CD8-positive, alpha-beta memory T cell (primary cell): ENCODE results near the gene LRRC8D. TPM values are rescaled to one million over a fixed set of nuclear protein-coding genes. Genes with fewer than 3 reads are reported as not detected.
A peak's percentile ranks its signal among the peaks of the same experiment; 100 is the strongest.
"Not testable (repeated sequence)": the region's sequence is repeated elsewhere in the genome, so short reads cannot be mapped to it uniquely, and the experiment has no call there.

Source experiments
- CTCF ChIA-PET: fragments of 350-600 bp; sonication (Branson Sonifier 250); formaldehyde crosslinking; loops from one replicate; lab custom pipeline; 2021; ENCODE audit warnings: antibody characterized with exemption; lab: Charles Lee
- POLR2A ChIA-PET: fragments of 350-600 bp; sonication (Branson Sonifier 250); formaldehyde crosslinking; loops from one replicate; lab custom pipeline; 2021; ENCODE audit warnings: antibody characterized with exemption; lab: Charles Lee
- DNase-seq, 5 donors: peaks; one replicate each; pipeline versions ENCODE4 v3.0.0 to v3.0.0-alpha.2; 2020 to 2022; ENCODE audit warnings: mixed read lengths in 1 of 5
- H3K27ac ChIP-seq: one replicate; pipeline ENCODE4 v1.7.0; 2013; ENCODE audit warnings: low read depth, mild to moderate bottlenecking, low read length, moderate library complexity
- H3K27me3 ChIP-seq: 2 replicates; pipeline ENCODE4 v1.7.0; 2013; ENCODE audit warnings: low read length, mild to moderate bottlenecking; ENCODE audit not compliant: insufficient read depth, poor library complexity, severe bottlenecking
- H3K36me3 ChIP-seq: 2 replicates; pipeline ENCODE4 v1.7.0; 2013; ENCODE audit warnings: mild to moderate bottlenecking, low read length, moderate library complexity; ENCODE audit not compliant: insufficient read depth
- H3K4me1 ChIP-seq: 2 replicates; pipeline ENCODE4 v1.7.0; 2013; ENCODE audit warnings: mild to moderate bottlenecking, low read length, moderate library complexity; ENCODE audit not compliant: insufficient read depth
- H3K4me3 ChIP-seq: 2 replicates; pipeline ENCODE4 v1.7.0; 2013; ENCODE audit warnings: mild to moderate bottlenecking, low read length
- H3K9me3 ChIP-seq: 2 replicates; pipeline ENCODE4 v1.7.0; 2013; ENCODE audit warnings: mild to moderate bottlenecking, low read length
- H3K27ac Mint-ChIP-seq, 8 donors: one replicate each; pipeline ENCODE4 v1.8.0; 2020 to 2021; ENCODE audit warnings: mixed read lengths in 8 of 8, mild to moderate bottlenecking in 6 of 8, inconsistent platforms in 3 of 8, moderate library complexity in 3 of 8
- H3K27me3 Mint-ChIP-seq, 2 donors: one replicate each; pipeline ENCODE4 v1.8.0; 2020 to 2021; ENCODE audit warnings: mixed read lengths in 2 of 2, mild to moderate bottlenecking in 1 of 2, moderate library complexity in 1 of 2
- H3K36me3 Mint-ChIP-seq, 3 donors: one replicate each; pipeline ENCODE4 v1.8.0; 2020 to 2021; ENCODE audit warnings: mixed read lengths in 3 of 3, inconsistent platforms in 1 of 3, mild to moderate bottlenecking in 1 of 3
- H3K4me1 Mint-ChIP-seq, 3 donors: one replicate each; pipeline ENCODE4 v1.8.0; 2020 to 2021; ENCODE audit warnings: mixed read lengths in 3 of 3, inconsistent platforms in 1 of 3, mild to moderate bottlenecking in 1 of 3
- H3K4me3 Mint-ChIP-seq, 7 donors: one replicate each; pipeline ENCODE4 v1.8.0; 2020 to 2021; ENCODE audit warnings: mixed read lengths in 7 of 7, mild to moderate bottlenecking in 6 of 7, moderate library complexity in 4 of 7, inconsistent platforms in 2 of 7
- H3K9me3 Mint-ChIP-seq, 5 donors: one replicate each; pipeline ENCODE4 v1.8.0; 2020 to 2022; ENCODE audit warnings: mixed read lengths in 5 of 5, mild to moderate bottlenecking in 3 of 5, moderate library complexity in 2 of 5, inconsistent platforms in 1 of 5
- polyA plus RNA-seq: library from polyadenylated mRNA; unstranded; fragments of 300-500 nt; fragmentation: Illumina TruSeq; gene quantifications from one replicate; pipeline ENCODE4 v1.2.3, GENCODE V29; 2021
- total RNA-seq, 2 experiments: library from RNA; stranded (reverse); gene quantifications; one replicate each; pipeline ENCODE4 v1.2.3, GENCODE V29; 2021

Gene LRRC8D
- total RNA-seq (10 to 100 TPM; 39.0 to 41.9 TPM), polyA plus RNA-seq (56.3 TPM)

GRCh38 chr1:89820422-89821321, at the start of gene LRRC8D:
Gene LRRC8D, plus strand, starts transcription at chr1:89821032. Its CDS starts 112,037 bp downstream, at chr1:89933069.
- peak; percentile 49 to 73 (median 71) for DNase-seq
- no peaks in the 10 kb centered on the region for H3K27me3 Mint-ChIP-seq

DNA sequence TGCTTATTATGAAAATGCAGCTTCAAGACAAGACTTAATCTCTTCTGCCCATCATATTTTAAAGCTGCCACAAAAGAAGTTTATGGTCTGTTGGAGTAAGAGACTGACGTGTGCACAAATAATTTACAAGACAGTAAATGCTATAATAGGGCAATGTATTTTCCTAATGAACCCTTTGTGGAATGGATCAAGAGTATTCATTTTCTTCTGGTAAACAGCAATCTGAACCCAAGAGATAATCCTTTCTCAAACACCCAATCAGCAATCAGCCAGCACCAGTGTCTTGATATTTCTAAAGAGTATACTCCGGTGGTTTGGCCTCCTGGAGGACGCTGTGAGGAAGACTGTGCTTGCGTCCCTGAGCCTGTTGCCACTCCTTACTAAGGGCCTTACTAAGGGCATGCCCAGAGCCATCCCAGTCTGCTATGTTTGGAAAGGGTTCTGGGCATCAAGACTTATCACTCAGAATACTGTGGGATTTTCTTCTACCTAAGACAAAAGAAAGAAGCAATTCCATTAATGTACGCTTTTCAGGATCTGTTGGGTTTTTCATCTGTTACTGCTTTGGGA, 48.8 kb upstream of the LRRC8D start:
- H3K36me3 ChIP-seq: no peaks in the 10 kb centered on the region
- Mint-ChIP-seq H3K4me3 (no peak overlapping the region), H3K4me1 (peaks cover 15 to 21% (median 17%) of the 10 kb centered on the region in 3 donors), H3K9me3 (no peaks in the 10 kb centered on the region), H3K36me3 (no peaks in the 10 kb centered on the region), H3K27me3 (peaks cover 3 to 4% of the 10 kb centered on the region in 2 donors), H3K27ac (no peak overlapping the region)
- H3K27ac ChIP-seq: no peak overlapping the region
- H3K9me3 ChIP-seq: no peaks in the 10 kb centered on the region
- H3K4me1 ChIP-seq: peaks cover 6% of the 10 kb centered on the region
- no peak for DNase-seq
- no peaks in the 10 kb centered on the region for H3K27me3 ChIP-seq
- no peak overlapping the region for H3K4me3 ChIP-seq
- POLR2A ChIA-PET: no interaction called here
- CTCF ChIA-PET: interaction anchor here (1.7 kb wide), 1 partner anchor 8 kb away, joined by 7 read pairs; no protein-coding TSS in a partner anchor

More at GRCh38 chr1:89820422-89821321, at the start of gene LRRC8D:
- H3K27me3 ChIP-seq: no peaks in the 10 kb centered on the region
- H3K36me3 ChIP-seq: no peaks in the 10 kb centered on the region
- peak within 1 kb of the TSS; percentile 72 for H3K27ac ChIP-seq
- peaks cover 0 to 3% (median 0%) of the 10 kb centered on the region in 3 donors for H3K36me3 Mint-ChIP-seq
- H3K4me1 ChIP-seq: peaks cover 19% of the 10 kb centered on the region
- H3K4me3 Mint-ChIP-seq: peak within 1 kb of the TSS; percentile 85 to 92 (median 88)
- ChIA-PET POLR2A (interaction anchor here (1.1 to 3.2 kb wide), 2 partner anchors 23 to 174 kb away, joined by 5 to 28 read pairs; partner anchors contain the start of gene ZNF326), CTCF (interaction anchor here (1.2 to 3.3 kb wide), 4 partner anchors 16 to 168 kb away, joined by 3 to 28 read pairs (median 4); no protein-coding TSS in a partner anchor)
- peaks cover 26 to 36% (median 33%) of the 10 kb centered on the region in 3 donors for H3K4me1 Mint-ChIP-seq
- H3K9me3 Mint-ChIP-seq: no peaks in the 10 kb centered on the region
- H3K9me3 ChIP-seq: no peaks in the 10 kb centered on the region
- peak within 1 kb of the TSS; percentile 83 for H3K4me3 ChIP-seq
- H3K27ac Mint-ChIP-seq: peak within 1 kb of the TSS in 7 of 8 donors; percentile 21 to 93 (median 86)

GRCh38 chr1:89776104-89776503, 44.7 kb upstream of the LRRC8D start:
- H3K36me3 ChIP-seq, H3K4me1 ChIP-seq, H3K4me3 ChIP-seq, H3K27me3 ChIP-seq, POLR2A ChIA-PET, H3K9me3 ChIP-seq, H3K27ac ChIP-seq, H3K36me3 Mint-ChIP-seq, H3K4me3 Mint-ChIP-seq, DNase-seq, H3K9me3 Mint-ChIP-seq, H3K27me3 Mint-ChIP-seq: not testable (repeated sequence)
- CTCF ChIA-PET: interaction anchor here (1.6 kb wide), 1 partner anchor 13 kb away, joined by 5 read pairs; no protein-coding TSS in a partner anchor
- H3K4me1 Mint-ChIP-seq: peaks cover 20 to 28% (median 23%) of the 10 kb centered on the region in 3 donors
- H3K27ac Mint-ChIP-seq: peak overlapping the region in 1 of 8 donors; percentile 13

DNA sequence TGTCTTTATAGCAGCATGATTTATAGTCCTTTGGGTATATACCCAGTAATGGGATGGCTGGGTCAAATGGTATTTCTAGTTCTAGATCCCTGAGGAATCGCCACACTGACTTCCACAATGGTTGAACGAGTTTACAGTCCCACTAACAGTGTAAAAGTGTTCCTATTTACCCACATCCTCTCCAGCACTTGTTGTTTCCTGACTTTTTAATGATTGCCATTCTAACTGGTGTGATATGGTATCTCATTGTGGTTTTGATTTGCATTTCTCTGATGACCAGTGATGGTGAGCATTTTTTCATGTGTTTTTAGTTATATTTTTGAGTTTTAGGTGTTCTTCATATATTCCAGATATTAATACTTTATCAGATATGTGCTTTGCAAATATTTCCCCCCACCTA, 43.6 kb upstream of the LRRC8D start:
- H3K4me3 Mint-ChIP-seq, H3K9me3 ChIP-seq, H3K36me3 ChIP-seq, H3K27ac Mint-ChIP-seq, H3K27me3 ChIP-seq, H3K27ac ChIP-seq, H3K27me3 Mint-ChIP-seq, H3K36me3 Mint-ChIP-seq, DNase-seq, POLR2A ChIA-PET, H3K9me3 Mint-ChIP-seq, H3K4me3 ChIP-seq: not testable (repeated sequence)
- CTCF ChIA-PET: interaction anchor here (1.3 kb wide), 1 partner anchor 15 kb away, joined by 3 read pairs; no protein-coding TSS in a partner anchor
- peaks cover 16% of the 10 kb centered on the region for H3K4me1 ChIP-seq
- peaks cover 31 to 40% (median 35%) of the 10 kb centered on the region in 3 donors for H3K4me1 Mint-ChIP-seq

DNA sequence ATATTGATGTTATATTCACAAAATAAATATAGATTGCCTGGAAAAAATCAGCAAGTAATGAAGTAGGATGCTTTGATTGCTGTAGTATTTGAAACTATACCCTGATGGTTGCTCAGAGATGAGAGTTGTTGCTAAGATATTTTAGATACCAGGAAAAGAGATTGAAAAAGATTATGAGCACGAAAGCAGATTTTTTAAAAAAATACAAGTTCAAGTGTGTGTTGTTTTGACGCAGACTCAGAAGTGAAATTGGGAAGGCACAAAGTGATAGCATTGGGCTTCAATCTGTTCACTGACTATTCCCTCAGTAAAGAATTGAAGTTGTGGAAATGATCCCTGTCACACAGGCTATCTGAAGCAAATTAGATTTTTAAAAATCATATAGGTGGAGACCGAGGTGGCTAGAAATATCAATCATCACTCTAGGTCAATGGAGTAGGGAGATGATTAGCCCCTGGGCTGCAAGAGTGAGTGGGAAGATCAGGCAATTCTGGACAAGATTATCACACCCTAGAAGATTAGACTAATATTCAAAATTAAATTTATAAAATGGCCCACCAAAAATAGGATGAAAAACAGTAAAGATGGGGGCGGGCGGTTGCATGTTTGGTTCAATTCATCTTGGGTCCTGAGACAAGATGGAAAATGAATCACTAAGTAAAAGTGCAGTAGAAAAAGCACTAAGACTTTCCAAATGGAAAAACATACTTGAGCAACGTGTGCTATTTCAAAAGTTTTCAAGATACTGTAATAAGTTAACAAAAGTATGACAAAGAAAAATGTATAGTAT, 41.5 kb upstream of the LRRC8D start:
- H3K4me3 ChIP-seq: no peak overlapping the region
- H3K27me3 ChIP-seq: no peaks in the 10 kb centered on the region
- H3K9me3 Mint-ChIP-seq: peaks cover 0 to 2% (median 0%) of the 10 kb centered on the region in 5 donors
- H3K9me3 ChIP-seq: no peaks in the 10 kb centered on the region
- no peak overlapping the region for H3K27ac ChIP-seq
- H3K4me3 Mint-ChIP-seq: no peak overlapping the region
- ChIA-PET CTCF (no interaction called here), POLR2A (no interaction called here)
- H3K27me3 Mint-ChIP-seq: no peaks in the 10 kb centered on the region
- H3K27ac Mint-ChIP-seq: no peak overlapping the region
- peaks cover 32 to 38% (median 38%) of the 10 kb centered on the region in 3 donors for H3K4me1 Mint-ChIP-seq
- peaks cover 19% of the 10 kb centered on the region for H3K4me1 ChIP-seq
- no peaks in the 10 kb centered on the region for H3K36me3 Mint-ChIP-seq
- no peak for DNase-seq
- no peaks in the 10 kb centered on the region for H3K36me3 ChIP-seq

- H3K4me3 Mint-ChIP-seq: peak overlapping the region in 2 of 7 donors; percentile 4 to 32
- H3K27me3 Mint-ChIP-seq: no peaks in the 10 kb centered on the region
- peaks cover 25 to 27% (median 27%) of the 10 kb centered on the region in 3 donors for H3K4me1 Mint-ChIP-seq
- H3K27ac Mint-ChIP-seq: peak overlapping the region in 2 of 8 donors; percentile 61 to 74
- H3K36me3 Mint-ChIP-seq: no peaks in the 10 kb centered on the region
- H3K4me3 ChIP-seq: no peak overlapping the region
- peaks cover 13% of the 10 kb centered on the region for H3K4me1 ChIP-seq
- POLR2A ChIA-PET: interaction anchor here (1.1 kb wide), 1 partner anchor 169 kb away, joined by 3 read pairs; no protein-coding TSS in a partner anchor
- peak in 1 of 5 donors; percentile 37 for DNase-seq
- no peaks in the 10 kb centered on the region for H3K27me3 ChIP-seq
- peaks cover 0 to 2% (median 0%) of the 10 kb centered on the region in 5 donors for H3K9me3 Mint-ChIP-seq
- no peaks in the 10 kb centered on the region for H3K36me3 ChIP-seq
- H3K27ac ChIP-seq: no peak overlapping the region
- CTCF ChIA-PET: interaction anchor here (0.9 to 2.4 kb wide), 6 partner anchors 17 to 78 kb away, joined by 3 to 12 read pairs (median 4); no protein-coding TSS in a partner anchor
- H3K9me3 ChIP-seq: no peaks in the 10 kb centered on the region
Observed at GRCh38 chr1:89780721-89781120, 40.1 kb upstream of the LRRC8D start.

- Mint-ChIP-seq H3K27ac (peak overlapping the region in 5 of 8 donors; percentile 35 to 55 (median 51)), H3K4me3 (peak overlapping the region in 5 of 7 donors; percentile 3 to 84 (median 55)), H3K27me3 (no peaks in the 10 kb centered on the region), H3K9me3 (peaks cover 0 to 2% (median 0%) of the 10 kb centered on the region in 5 donors), H3K36me3 (peaks cover 0 to 1% (median 0%) of the 10 kb centered on the region in 3 donors), H3K4me1 (peaks cover 18 to 23% (median 21%) of the 10 kb centered on the region in 3 donors)
- Histone ChIP-seq H3K27me3 (no peaks in the 10 kb centered on the region), H3K27ac (no peak overlapping the region), H3K4me1 (peaks cover 13% of the 10 kb centered on the region), H3K9me3 (no peaks in the 10 kb centered on the region), H3K36me3 (no peaks in the 10 kb centered on the region), H3K4me3 (no peak overlapping the region)
- DNase-seq: peak; percentile 22 to 76 (median 52)
- ChIA-PET POLR2A (interaction anchor here (0.6 kb wide), 1 partner anchor 204 kb away, joined by 6 read pairs; no protein-coding TSS in a partner anchor), CTCF (interaction anchor here (0.9 to 2.4 kb wide), 8 partner anchors 19 to 154 kb away, joined by 3 to 12 read pairs (median 4); partner anchors contain the start of gene LRRC8C)
Observed at GRCh38 chr1:89781494-89782126, 39.2 kb upstream of the LRRC8D start.
